VCaP (cell line): ENCODE results near the gene SPARC.

Experiments
- H3K27ac ChIP-seq: fragments of 450-650 bp; 2 replicates; pipeline ENCODE4 v1.5.1; 2017
- CTCF ChIP-seq: fragments of 450-650 bp; conservative IDR thresholded peaks from 2 replicates; pipeline ENCODE4 v1.5.1; 2017; ENCODE audit warnings: mild to moderate bottlenecking, moderate library complexity

Gene SPARC

GRCh38 chr5:151662805-151663204 lies 23.9 kb downstream of the SPARC start:
- H3K27ac ChIP-seq: peak overlapping the region; percentile 90
- TF ChIP-seq CTCF: no peak

GRCh38 chr5:151661968-151662732 lies 24.6 kb downstream of the SPARC start:
- peak overlapping the region; percentile 90 for H3K27ac ChIP-seq
- no peak for TF ChIP-seq CTCF

GRCh38 chr5:151660616-151661495 lies 25.9 kb downstream of the SPARC start:
- no peak overlapping the region for H3K27ac ChIP-seq
- TF ChIP-seq CTCF: no peak

GRCh38 chr5:151659001-151659754 lies 27.5 kb downstream of the SPARC start:
- H3K27ac ChIP-seq: no peak overlapping the region
- TF ChIP-seq CTCF: peak; percentile 95

GRCh38 chr5:151657114-151657513 lies 29.6 kb downstream of the SPARC start:
- no peak overlapping the region for H3K27ac ChIP-seq
- no peak for TF ChIP-seq CTCF

- H3K27ac ChIP-seq: no peak overlapping the region
- no peak for TF ChIP-seq CTCF
Measured at GRCh38 chr5:151656311-151656710, 30.4 kb downstream of the SPARC start.
